Measurements from ENCODE around the gene CRB1.

Gene CRB1

GRCh38 chr1:197519741-197520334 is 251.8 kb downstream of the CRB1 start:
- DNase-seq (ENCODE audit: low read depth in 1 of 2, low spot score in 1 of 2): no peak

- no peak for DNase-seq (ENCODE audit: low read depth in 1 of 2, low spot score in 1 of 2)
Measured at GRCh38 chr1:197521118-197521739, 253.2 kb downstream of the CRB1 start.

- DNase-seq (ENCODE audit: low read depth in 1 of 2, low spot score in 1 of 2): no peak
Measured at GRCh38 chr1:197526736-197527371, 258.8 kb downstream of the CRB1 start.
